ENCODE measurements around the gene MYZAP. TPM values are rescaled to one million over a fixed set of nuclear protein-coding genes. Genes with fewer than 3 reads are reported as not detected.

The MYZAP gene
- total and polyA plus RNA-seq, 2 experiments from 2014 or later = 1.0 to 1.5 TPM

DNA sequence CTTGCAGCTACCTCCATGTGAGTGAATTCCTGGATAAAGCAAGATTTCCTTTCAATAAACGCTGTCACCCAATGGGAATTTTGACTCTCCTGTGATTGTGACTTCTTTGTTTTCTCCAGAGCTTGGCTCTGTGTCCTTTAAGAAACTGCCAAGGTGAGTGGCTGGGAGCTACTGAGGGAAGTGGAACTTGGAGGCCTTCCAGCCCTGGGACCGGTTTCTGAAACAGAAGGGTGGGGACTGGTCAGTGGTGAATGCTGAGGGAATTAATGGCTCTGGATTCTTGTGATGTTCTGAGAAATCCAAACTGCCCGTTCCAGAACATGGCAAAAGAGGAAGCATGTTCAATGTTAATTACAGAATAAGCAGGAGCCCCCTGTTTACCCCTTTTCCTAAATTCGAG is 41.1 kb upstream of the MYZAP start:
- DNase-seq (ENCODE audit: low spot score) (no peak), ATAC-seq (no peak)
- Histone ChIP-seq H3K27me3 (ENCODE audit: insufficient read depth) (no peaks in the 10 kb centered on the region), H3K4me3 (no peak overlapping the region), H2AFZ (no peak overlapping the region), H3K36me3 (ENCODE audit: insufficient read depth) (0 out of 2 replicates have a peak, but pooled peaks cover 3% of the 10 kb centered on the region), H3K79me2 (replicated peaks; ENCODE audit: insufficient read depth) (no peaks in the 10 kb centered on the region), H3F3A (replicated peaks; ENCODE audit: low read depth) (no peaks in the 10 kb centered on the region), H4K20me1 (replicated peaks; ENCODE audit: insufficient read depth) (no peaks in the 10 kb centered on the region), H3K4me1 (ENCODE audit: insufficient read depth) (peaks cover 4% of the 10 kb centered on the region; the same call in 1 of the 2 replicates), H3K4me2 (no peak overlapping the region), H3K9me2 (ENCODE audit: insufficient read depth) (0 out of 2 replicates have a peak, but pooled peaks cover 2% of the 10 kb centered on the region), H3K27ac (ENCODE audit: low read depth) (0 out of 2 replicates have a peak overlapping the region, but pooled peaks have one; percentile 33)
- Mint-ChIP-seq H3K4me1 (peaks cover 31% of the 10 kb centered on the region), H3K27ac (no peak overlapping the region), H3K27me3 (ENCODE audit: insufficient read depth, low read depth, poor library complexity) (peaks cover 8% of the 10 kb centered on the region), H3K36me3 (ENCODE audit: low read depth) (peaks cover 47% of the 10 kb centered on the region), H3K9me3 (no peaks in the 10 kb centered on the region), H3K4me3 (no peak overlapping the region)
- no peak for TF ChIP-seq STAT1 (IDR thresholded peaks at IDR 0.05; ENCODE audit: unreplicated experiment)
- TF ChIP-seq, protein P1, sequence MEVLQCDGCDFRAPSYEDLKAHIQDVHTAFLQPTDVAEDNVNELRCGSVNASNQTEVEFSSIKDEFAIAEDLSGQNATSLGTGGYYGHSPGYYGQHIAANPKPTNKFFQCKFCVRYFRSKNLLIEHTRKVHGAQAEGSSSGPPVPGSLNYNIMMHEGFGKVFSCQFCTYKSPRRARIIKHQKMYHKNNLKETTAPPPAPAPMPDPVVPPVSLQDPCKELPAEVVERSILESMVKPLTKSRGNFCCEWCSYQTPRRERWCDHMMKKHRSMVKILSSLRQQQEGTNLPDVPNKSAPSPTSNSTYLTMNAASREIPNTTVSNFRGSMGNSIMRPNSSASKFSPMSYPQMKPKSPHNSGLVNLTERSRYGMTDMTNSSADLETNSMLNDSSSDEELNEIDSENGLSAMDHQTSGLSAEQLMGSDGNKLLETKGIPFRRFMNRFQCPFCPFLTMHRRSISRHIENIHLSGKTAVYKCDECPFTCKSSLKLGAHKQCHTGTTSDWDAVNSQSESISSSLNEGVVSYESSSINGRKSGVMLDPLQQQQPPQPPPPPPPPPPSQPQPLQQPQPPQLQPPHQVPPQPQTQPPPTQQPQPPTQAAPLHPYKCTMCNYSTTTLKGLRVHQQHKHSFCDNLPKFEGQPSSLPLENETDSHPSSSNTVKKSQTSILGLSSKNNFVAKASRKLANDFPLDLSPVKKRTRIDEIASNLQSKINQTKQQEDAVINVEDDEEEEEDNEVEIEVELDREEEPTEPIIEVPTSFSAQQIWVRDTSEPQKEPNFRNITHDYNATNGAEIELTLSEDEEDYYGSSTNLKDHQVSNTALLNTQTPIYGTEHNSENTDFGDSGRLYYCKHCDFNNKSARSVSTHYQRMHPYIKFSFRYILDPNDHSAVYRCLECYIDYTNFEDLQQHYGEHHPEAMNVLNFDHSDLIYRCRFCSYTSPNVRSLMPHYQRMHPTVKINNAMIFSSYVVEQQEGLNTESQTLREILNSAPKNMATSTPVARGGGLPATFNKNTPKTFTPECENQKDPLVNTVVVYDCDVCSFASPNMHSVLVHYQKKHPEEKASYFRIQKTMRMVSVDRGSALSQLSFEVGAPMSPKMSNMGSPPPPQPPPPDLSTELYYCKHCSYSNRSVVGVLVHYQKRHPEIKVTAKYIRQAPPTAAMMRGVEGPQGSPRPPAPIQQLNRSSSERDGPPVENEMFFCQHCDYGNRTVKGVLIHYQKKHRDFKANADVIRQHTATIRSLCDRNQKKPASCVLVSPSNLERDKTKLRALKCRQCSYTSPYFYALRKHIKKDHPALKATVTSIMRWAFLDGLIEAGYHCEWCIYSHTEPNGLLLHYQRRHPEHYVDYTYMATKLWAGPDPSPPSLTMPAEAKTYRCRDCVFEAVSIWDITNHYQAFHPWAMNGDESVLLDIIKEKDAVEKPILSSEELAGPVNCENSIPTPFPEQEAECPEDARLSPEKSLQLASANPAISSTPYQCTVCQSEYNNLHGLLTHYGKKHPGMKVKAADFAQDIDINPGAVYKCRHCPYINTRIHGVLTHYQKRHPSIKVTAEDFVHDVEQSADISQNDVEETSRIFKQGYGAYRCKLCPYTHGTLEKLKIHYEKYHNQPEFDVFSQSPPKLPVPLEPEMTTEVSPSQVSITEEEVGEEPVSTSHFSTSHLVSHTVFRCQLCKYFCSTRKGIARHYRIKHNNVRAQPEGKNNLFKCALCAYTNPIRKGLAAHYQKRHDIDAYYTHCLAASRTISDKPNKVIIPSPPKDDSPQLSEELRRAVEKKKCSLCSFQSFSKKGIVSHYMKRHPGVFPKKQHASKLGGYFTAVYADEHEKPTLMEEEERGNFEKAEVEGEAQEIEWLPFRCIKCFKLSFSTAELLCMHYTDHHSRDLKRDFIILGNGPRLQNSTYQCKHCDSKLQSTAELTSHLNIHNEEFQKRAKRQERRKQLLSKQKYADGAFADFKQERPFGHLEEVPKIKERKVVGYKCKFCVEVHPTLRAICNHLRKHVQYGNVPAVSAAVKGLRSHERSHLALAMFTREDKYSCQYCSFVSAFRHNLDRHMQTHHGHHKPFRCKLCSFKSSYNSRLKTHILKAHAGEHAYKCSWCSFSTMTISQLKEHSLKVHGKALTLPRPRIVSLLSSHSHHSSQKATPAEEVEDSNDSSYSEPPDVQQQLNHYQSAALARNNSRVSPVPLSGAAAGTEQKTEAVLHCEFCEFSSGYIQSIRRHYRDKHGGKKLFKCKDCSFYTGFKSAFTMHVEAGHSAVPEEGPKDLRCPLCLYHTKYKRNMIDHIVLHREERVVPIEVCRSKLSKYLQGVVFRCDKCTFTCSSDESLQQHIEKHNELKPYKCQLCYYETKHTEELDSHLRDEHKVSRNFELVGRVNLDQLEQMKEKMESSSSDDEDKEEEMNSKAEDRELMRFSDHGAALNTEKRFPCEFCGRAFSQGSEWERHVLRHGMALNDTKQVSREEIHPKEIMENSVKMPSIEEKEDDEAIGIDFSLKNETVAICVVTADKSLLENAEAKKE (CRISPR knock-in tag; IDR thresholded peaks at IDR 0.05) = no peak
- TF ChIP-seq, protein P2, sequence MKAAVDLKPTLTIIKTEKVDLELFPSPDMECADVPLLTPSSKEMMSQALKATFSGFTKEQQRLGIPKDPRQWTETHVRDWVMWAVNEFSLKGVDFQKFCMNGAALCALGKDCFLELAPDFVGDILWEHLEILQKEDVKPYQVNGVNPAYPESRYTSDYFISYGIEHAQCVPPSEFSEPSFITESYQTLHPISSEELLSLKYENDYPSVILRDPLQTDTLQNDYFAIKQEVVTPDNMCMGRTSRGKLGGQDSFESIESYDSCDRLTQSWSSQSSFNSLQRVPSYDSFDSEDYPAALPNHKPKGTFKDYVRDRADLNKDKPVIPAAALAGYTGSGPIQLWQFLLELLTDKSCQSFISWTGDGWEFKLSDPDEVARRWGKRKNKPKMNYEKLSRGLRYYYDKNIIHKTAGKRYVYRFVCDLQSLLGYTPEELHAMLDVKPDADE (IDR thresholded peaks at IDR 0.05) = no peak
- TF ChIP-seq JUNB (IDR thresholded peaks at IDR 0.05; ENCODE audit: unreplicated experiment) = no peak
- TF ChIP-seq, protein P3, sequence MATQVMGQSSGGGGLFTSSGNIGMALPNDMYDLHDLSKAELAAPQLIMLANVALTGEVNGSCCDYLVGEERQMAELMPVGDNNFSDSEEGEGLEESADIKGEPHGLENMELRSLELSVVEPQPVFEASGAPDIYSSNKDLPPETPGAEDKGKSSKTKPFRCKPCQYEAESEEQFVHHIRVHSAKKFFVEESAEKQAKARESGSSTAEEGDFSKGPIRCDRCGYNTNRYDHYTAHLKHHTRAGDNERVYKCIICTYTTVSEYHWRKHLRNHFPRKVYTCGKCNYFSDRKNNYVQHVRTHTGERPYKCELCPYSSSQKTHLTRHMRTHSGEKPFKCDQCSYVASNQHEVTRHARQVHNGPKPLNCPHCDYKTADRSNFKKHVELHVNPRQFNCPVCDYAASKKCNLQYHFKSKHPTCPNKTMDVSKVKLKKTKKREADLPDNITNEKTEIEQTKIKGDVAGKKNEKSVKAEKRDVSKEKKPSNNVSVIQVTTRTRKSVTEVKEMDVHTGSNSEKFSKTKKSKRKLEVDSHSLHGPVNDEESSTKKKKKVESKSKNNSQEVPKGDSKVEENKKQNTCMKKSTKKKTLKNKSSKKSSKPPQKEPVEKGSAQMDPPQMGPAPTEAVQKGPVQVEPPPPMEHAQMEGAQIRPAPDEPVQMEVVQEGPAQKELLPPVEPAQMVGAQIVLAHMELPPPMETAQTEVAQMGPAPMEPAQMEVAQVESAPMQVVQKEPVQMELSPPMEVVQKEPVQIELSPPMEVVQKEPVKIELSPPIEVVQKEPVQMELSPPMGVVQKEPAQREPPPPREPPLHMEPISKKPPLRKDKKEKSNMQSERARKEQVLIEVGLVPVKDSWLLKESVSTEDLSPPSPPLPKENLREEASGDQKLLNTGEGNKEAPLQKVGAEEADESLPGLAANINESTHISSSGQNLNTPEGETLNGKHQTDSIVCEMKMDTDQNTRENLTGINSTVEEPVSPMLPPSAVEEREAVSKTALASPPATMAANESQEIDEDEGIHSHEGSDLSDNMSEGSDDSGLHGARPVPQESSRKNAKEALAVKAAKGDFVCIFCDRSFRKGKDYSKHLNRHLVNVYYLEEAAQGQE (IDR thresholded peaks at IDR 0.05; ENCODE audit: unreplicated experiment) = no peak
- no peak for TF ChIP-seq CREB1 (CRISPR knock-in tag; IDR thresholded peaks at IDR 0.05; ENCODE audit: low read depth)
